Neural progenitor cell (in vitro differentiated cells): ENCODE data around the gene CBL.

Experiments
- EZH2phosphoT487 ChIP-seq: fragments of 200-600 bp; sonication (generic); IDR thresholded peaks from 2 replicates; pipeline ENCODE4 v1.6.1; 2017; ENCODE audit warnings: antibody characterized with exemption
- TF ChIP-seq, protein P1 (sequence below): fragments of 200-600 bp; sonication (generic); IDR thresholded peaks from 2 replicates; pipeline ENCODE4 v1.5.1; 2017; ENCODE audit warnings: antibody characterized with exemption, mild to moderate bottlenecking

DNA sequence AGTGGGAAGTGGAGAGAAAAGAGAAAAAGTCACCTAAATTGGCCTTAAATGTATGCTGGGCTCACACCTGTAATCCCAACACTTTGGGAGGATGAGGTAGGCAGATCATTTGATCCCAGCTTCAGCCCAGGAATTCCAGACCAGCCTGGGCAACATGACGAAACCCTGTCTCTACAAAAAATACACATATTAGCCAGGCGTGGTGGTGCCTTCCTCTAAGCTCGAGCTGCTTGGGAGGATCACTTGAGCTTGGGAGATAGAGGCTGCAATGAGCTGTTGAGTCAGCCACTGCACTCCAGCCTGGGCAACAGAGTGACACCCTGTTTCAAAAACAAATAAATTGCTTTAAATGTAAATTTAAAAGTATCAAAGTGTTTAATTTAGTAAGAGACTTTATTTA lies 3.9 kb downstream of the CBL start:
- TF ChIP-seq EZH2phosphoT487, result no peak
- TF ChIP-seq, protein P1, sequence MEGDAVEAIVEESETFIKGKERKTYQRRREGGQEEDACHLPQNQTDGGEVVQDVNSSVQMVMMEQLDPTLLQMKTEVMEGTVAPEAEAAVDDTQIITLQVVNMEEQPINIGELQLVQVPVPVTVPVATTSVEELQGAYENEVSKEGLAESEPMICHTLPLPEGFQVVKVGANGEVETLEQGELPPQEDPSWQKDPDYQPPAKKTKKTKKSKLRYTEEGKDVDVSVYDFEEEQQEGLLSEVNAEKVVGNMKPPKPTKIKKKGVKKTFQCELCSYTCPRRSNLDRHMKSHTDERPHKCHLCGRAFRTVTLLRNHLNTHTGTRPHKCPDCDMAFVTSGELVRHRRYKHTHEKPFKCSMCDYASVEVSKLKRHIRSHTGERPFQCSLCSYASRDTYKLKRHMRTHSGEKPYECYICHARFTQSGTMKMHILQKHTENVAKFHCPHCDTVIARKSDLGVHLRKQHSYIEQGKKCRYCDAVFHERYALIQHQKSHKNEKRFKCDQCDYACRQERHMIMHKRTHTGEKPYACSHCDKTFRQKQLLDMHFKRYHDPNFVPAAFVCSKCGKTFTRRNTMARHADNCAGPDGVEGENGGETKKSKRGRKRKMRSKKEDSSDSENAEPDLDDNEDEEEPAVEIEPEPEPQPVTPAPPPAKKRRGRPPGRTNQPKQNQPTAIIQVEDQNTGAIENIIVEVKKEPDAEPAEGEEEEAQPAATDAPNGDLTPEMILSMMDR, result no peak
